Sigmoid colon (tissue), 7 donors: Measurements from ENCODE around the gene UBE2H. TPM values are rescaled to one million over a fixed set of nuclear protein-coding genes. Genes with fewer than 3 reads are reported as not detected.

Experiments
- DNase-seq: peaks from one replicate; pipeline ENCODE4 v3.0.0-alpha.2; 2019
- H3K27ac ChIP-seq, 4 donors: fragments of 200-600 bp; sonication (generic); one replicate each; pipeline ENCODE4 v1.5.1; 2016 to 2019; ENCODE audit warnings: mild to moderate bottlenecking in 1 of 4
- H3K27me3 ChIP-seq, 3 donors: fragments of 200-600 bp; sonication (generic); one replicate each; pipeline ENCODE4 v1.5.1; 2019; ENCODE audit warnings: mild to moderate bottlenecking in 1 of 3
- H3K36me3 ChIP-seq, 4 donors: fragments of 200-600 bp; sonication (generic); one replicate each; pipeline ENCODE4 v1.5.1; 2016 to 2019
- H3K4me1 ChIP-seq, 4 donors: fragments of 200-600 bp; sonication (generic); one replicate each; pipeline ENCODE4 v1.5.1; 2017 to 2019
- H3K4me3 ChIP-seq, 4 donors: fragments of 200-600 bp; sonication (generic); one replicate each; pipeline ENCODE4 v1.5.1; 2017 to 2019; ENCODE audit warnings: mild to moderate bottlenecking in 2 of 4, moderate library complexity in 1 of 4
- H3K9me3 ChIP-seq, 4 donors: fragments of 200-600 bp in 3 of 4; sonication (generic) in 3 of 4; one replicate each; pipeline versions ENCODE4 v1.5.1 to v1.6.1; 2013 to 2019
- EP300 ChIP-seq, 4 donors: sonication (generic); formaldehyde crosslinking; IDR thresholded peaks; one replicate each; pipeline ENCODE4 v1.6.1; 2017; ENCODE audit warnings: antibody characterized with exemption in 4 of 4
- POLR2A ChIP-seq, 2 donors: fragments of 450-650 bp; IDR thresholded peaks; one replicate each; pipeline ENCODE4 v1.6.1; 2016; ENCODE audit warnings: antibody characterized with exemption in 2 of 2, mild to moderate bottlenecking in 2 of 2, moderate library complexity in 2 of 2
- POLR2AphosphoS5 ChIP-seq, 4 donors: sonication (generic); formaldehyde crosslinking; IDR thresholded peaks; one replicate each; pipeline ENCODE4 v1.6.1; 2017; ENCODE audit warnings: antibody characterized with exemption in 4 of 4
- WGBS, 2 donors: extraction: QIAGEN DNeasy Blood & Tissue Kit; methylation state at CpG; one replicate each; pipeline ENCODE4 v1.1.7; 2013; 5-methylcytosine and 5-hydroxymethylcytosine counted together
- intact Hi-C: fragments of 100-400 bp; cut with DNase I; formaldehyde crosslinking; loops from one replicate; pipeline ENCODE4 v1.15.1; 2023
- polyA plus RNA-seq, 3 donors: library from polyadenylated mRNA; stranded (reverse); fragments of 200-250 nt; gene quantifications; one replicate each; pipeline ENCODE4 v1.2.3, GENCODE V29; 2013
- total RNA-seq, 4 donors: library from RNA; depleted of rRNA; stranded (reverse); fragments of >200 nt; gene quantifications; one replicate each; pipeline ENCODE4 v1.1.0, GENCODE V29; 2016
- TF ChIP-seq, protein P1 (sequence below), 4 experiments: fragments of 450-650 bp in 3 of 4; fragments of 200-600 bp in 1 of 4; IDR thresholded peaks; one replicate each; pipeline ENCODE4 v1.5.1; 2016 to 2019; ENCODE audit warnings: antibody characterized with exemption in 4 of 4, mild to moderate bottlenecking in 3 of 4, moderate library complexity in 2 of 4
- donor health status: healthy with polysubstance abuse.
- donor health status: Bipolar disorder and iron deficiency.
- donor health status: healthy.

Gene UBE2H
- total and polyA plus RNA-seq, 7 donors, result 20.4 to 99.7 (median 68.8) TPM

- 84 to 86% methylated on average over 8 of the region's 8 CpGs for WGBS, 2 donors
- H3K4me1 ChIP-seq, result peaks cover 0 to 51% (median 34%) of the 10 kb centered on the region in 4 donors
Measured at GRCh38 chr7:129947701-129948100, 5.1 kb downstream of the UBE2H start.

DNA sequence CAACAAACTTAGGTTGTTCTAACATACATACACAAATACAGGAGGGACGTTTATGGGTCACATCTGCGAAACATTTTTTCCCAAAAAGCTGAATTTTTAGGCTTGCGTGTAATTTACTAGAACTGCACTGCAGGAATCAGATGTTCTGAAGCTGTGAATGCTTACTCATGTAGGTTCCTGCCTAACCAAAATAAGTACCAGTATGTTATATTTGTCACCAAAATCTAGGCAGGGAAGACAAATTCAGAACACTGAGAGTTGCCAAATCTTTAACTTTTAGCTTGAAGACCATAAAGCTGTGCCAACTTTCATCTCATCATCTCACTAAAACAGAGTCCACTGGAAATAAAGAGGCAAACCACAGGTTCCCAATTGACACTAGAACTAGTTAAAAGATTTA, 5.7 kb downstream of the UBE2H start:
- no peaks in the 10 kb centered on the region for H3K27me3 ChIP-seq
- H3K36me3 ChIP-seq, result no peaks in the 10 kb centered on the region
- intact Hi-C loops, result no loop called here
- DNase-seq, result no peak
- peaks cover 0 to 51% (median 34%) of the 10 kb centered on the region in 4 donors for H3K4me1 ChIP-seq
- 78 to 82% methylated on average over 3 of the region's 3 CpGs for WGBS, 2 donors
- H3K27ac ChIP-seq, result peak overlapping the region; percentile 96 to 97 (median 96)
- no peaks in the 10 kb centered on the region for H3K9me3 ChIP-seq
- TF ChIP-seq, protein P1, sequence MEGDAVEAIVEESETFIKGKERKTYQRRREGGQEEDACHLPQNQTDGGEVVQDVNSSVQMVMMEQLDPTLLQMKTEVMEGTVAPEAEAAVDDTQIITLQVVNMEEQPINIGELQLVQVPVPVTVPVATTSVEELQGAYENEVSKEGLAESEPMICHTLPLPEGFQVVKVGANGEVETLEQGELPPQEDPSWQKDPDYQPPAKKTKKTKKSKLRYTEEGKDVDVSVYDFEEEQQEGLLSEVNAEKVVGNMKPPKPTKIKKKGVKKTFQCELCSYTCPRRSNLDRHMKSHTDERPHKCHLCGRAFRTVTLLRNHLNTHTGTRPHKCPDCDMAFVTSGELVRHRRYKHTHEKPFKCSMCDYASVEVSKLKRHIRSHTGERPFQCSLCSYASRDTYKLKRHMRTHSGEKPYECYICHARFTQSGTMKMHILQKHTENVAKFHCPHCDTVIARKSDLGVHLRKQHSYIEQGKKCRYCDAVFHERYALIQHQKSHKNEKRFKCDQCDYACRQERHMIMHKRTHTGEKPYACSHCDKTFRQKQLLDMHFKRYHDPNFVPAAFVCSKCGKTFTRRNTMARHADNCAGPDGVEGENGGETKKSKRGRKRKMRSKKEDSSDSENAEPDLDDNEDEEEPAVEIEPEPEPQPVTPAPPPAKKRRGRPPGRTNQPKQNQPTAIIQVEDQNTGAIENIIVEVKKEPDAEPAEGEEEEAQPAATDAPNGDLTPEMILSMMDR (IDR thresholded peaks at IDR 0.05), result no peak
- no peak for TF ChIP-seq POLR2A (IDR thresholded peaks at IDR 0.05)
- TF ChIP-seq POLR2AphosphoS5 (IDR thresholded peaks at IDR 0.05), result no peak
- TF ChIP-seq EP300 (IDR thresholded peaks at IDR 0.05), result no peak
- H3K4me3 ChIP-seq, result no peak overlapping the region

More at GRCh38 chr7:129947701-129948100, 5.1 kb downstream of the UBE2H start:
- intact Hi-C loops, result no loop called here
- H3K9me3 ChIP-seq, result no peaks in the 10 kb centered on the region
- H3K27ac ChIP-seq, result peak overlapping the region; percentile 96 to 97 (median 96)
- H3K36me3 ChIP-seq, result no peaks in the 10 kb centered on the region
- TF ChIP-seq POLR2AphosphoS5 (IDR thresholded peaks at IDR 0.05), result no peak
- TF ChIP-seq, protein P1 (IDR thresholded peaks at IDR 0.05), result no peak
- H3K4me3 ChIP-seq, result no peak overlapping the region
- H3K27me3 ChIP-seq, result no peaks in the 10 kb centered on the region
- DNase-seq, result peak; percentile 59

DNA sequence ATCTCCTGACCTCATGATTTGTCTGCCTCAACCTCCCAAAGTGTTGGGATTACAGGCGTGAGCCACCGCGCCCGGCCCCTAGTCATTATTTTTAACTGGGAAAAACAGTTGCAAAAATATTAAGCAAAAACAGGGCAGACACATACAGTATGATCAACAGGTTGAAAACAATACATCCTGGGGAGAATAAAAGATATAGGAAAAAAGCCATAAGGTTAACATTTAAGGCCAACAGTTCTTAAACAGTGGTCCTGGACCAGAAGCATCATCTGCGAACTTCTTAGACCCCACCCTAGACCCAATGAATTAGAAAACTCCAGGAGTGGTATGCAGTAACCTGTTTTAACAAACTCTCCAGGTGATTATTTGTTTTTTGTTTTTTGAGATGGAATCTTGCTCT, 6.5 kb downstream of the UBE2H start:
- intact Hi-C loops, result no loop called here
- H3K4me1 ChIP-seq, result peaks cover 0 to 56% (median 39%) of the 10 kb centered on the region in 4 donors

DNA sequence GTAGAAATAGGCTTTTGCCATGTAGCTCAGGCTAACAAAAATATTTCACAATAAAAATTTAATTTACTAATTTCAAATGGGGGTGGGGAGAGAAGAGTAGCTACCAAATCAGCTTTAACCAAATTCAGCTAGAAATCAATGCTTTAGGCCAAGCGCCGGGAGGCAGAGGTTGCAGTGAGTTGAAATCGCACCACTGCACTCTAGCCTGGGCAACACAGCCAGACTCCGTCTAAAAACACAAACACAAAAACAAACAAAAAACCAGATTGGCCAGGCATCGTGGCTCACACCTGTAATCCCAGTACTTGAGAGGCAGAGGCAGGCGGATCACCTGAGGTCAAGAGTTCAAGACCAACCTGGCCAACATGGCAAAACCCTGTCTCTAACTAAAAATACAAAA, 9.4 kb downstream of the UBE2H start:
- TF ChIP-seq POLR2AphosphoS5 (IDR thresholded peaks at IDR 0.05), result no peak
- no peak for TF ChIP-seq POLR2A (IDR thresholded peaks at IDR 0.05)
- TF ChIP-seq, protein P1 (IDR thresholded peaks at IDR 0.05), result no peak
- no peak for TF ChIP-seq EP300 (IDR thresholded peaks at IDR 0.05)
- Histone ChIP-seq H3K4me3 (no peak overlapping the region), H3K27me3 (no peaks in the 10 kb centered on the region), H3K9me3 (no peaks in the 10 kb centered on the region), H3K4me1 (peaks cover 0 to 57% (median 50%) of the 10 kb centered on the region in 4 donors), H3K36me3 (no peaks in the 10 kb centered on the region), H3K27ac (no peak overlapping the region)
- intact Hi-C loops, result no loop called here
- 86 to 94% methylated on average over 6 of the region's 6 CpGs for WGBS, 2 donors
- DNase-seq, result peak; percentile 2

More for the DNA sequence above, 6.5 kb downstream of the UBE2H start:
- peak overlapping the region in 2 of 4 donors; percentile 96 to 97 for H3K27ac ChIP-seq
- no peak for DNase-seq
- no peaks in the 10 kb centered on the region for H3K36me3 ChIP-seq
- H3K4me3 ChIP-seq, result no peak overlapping the region
- no peaks in the 10 kb centered on the region for H3K27me3 ChIP-seq
- WGBS, 2 donors, result 97 to 99% methylated on average over 5 of the region's 5 CpGs
- TF ChIP-seq, protein P1 (IDR thresholded peaks at IDR 0.05), result no peak
- TF ChIP-seq POLR2AphosphoS5 (IDR thresholded peaks at IDR 0.05) (no peak), POLR2A (IDR thresholded peaks at IDR 0.05) (no peak), EP300 (IDR thresholded peaks at IDR 0.05) (no peak)
- no peaks in the 10 kb centered on the region for H3K9me3 ChIP-seq

DNA sequence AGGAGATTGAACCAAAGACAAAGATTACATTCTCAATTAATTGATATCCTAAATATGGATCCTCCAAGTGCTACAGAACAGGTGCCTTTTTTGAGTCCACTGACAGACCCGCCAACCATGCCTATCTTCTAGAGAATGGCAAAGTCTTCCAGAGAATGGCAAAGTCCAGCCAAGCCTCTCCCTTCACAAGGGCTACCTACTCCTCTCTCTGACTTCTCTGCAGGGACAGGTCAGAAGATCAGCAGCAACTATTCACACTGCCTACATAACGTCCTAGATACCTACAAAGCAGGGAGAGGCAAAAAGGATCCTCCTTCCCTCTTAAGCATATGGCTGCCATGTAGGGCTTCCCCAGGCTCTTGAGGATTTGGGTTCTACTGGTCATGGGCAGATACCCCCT, 12.4 kb downstream of the UBE2H start:
- no peak overlapping the region for H3K4me3 ChIP-seq
- DNase-seq, result no peak
- WGBS, 2 donors, result 86 to 89% methylated on average over 2 of the region's 2 CpGs
- no peaks in the 10 kb centered on the region for H3K9me3 ChIP-seq
- TF ChIP-seq, protein P1 (IDR thresholded peaks at IDR 0.05), result no peak
- no peak for TF ChIP-seq EP300 (IDR thresholded peaks at IDR 0.05)
- no peak for TF ChIP-seq POLR2AphosphoS5 (IDR thresholded peaks at IDR 0.05)
- no peak for TF ChIP-seq POLR2A (IDR thresholded peaks at IDR 0.05)
- H3K27ac ChIP-seq, result peak overlapping the region in 2 of 4 donors; percentile 4 to 6
- no peaks in the 10 kb centered on the region for H3K36me3 ChIP-seq
- no peaks in the 10 kb centered on the region for H3K27me3 ChIP-seq
- peaks cover 0 to 38% (median 31%) of the 10 kb centered on the region in 4 donors for H3K4me1 ChIP-seq
- intact Hi-C loops, result no loop called here
